SU-DHL-6 (cell line): ENCODE results near the gene ETS1.

Experiments used
- EZH2phosphoT487 ChIP-seq: fragments of 200-600 bp; sonication (generic), shearing (Covaris generic); conservative IDR thresholded peaks from 2 replicates; pipeline ENCODE4 v1.6.1; 2018; ENCODE audit warnings: mild to moderate bottlenecking, antibody characterized with exemption, low read length, moderate library complexity, mixed read lengths
- TF ChIP-seq, protein P1 (sequence below): fragments of 200-600 bp; sonication (generic); IDR thresholded peaks from one replicate; pipeline ENCODE4 v1.5.1; 2017; ENCODE audit warnings: antibody characterized with exemption, mild to moderate bottlenecking, low read length, moderate library complexity; ENCODE audit not compliant: insufficient read depth, poor library complexity, severe bottlenecking

DNA sequence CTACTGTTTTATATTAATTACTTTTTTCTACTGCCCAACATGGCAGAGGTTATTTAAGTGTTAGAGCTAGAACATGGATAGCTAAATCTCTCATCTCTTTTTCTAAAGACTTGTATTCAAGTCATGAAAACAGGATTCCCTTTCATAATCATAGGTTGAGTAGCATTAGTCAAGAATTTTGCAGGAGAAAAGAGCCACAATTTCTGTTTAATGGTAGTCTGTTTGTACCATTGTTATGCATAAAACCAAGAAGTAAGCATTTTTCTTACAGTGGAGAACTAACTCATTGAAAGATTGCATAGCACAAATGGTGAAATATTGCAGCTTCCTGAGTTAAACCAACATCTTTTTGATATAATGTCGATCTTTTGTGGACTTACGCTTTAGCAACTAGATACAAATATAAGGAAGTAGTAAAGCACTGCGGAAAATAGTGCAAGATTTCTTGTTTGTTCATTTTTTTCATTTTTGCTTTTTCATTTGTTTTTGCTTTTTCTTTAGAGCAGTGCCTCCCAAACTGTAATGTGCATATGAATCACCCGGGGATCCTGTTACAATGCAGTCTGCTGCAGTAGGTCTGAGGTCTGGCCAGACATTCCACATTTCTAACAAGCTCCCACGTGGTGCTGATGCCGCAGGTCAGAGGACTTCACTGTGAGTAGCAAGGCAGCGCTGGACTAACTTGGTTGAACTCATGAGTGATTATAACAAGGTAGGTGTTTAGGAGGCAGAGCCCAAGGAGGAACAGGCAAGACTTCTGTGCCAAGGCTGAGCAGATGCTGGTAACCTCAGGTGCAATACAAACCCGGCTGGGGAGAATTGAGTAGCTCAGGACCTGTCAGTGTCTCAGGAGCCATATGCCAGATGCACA, 4.6 kb downstream of the ETS1 start:
- TF ChIP-seq, protein P1, sequence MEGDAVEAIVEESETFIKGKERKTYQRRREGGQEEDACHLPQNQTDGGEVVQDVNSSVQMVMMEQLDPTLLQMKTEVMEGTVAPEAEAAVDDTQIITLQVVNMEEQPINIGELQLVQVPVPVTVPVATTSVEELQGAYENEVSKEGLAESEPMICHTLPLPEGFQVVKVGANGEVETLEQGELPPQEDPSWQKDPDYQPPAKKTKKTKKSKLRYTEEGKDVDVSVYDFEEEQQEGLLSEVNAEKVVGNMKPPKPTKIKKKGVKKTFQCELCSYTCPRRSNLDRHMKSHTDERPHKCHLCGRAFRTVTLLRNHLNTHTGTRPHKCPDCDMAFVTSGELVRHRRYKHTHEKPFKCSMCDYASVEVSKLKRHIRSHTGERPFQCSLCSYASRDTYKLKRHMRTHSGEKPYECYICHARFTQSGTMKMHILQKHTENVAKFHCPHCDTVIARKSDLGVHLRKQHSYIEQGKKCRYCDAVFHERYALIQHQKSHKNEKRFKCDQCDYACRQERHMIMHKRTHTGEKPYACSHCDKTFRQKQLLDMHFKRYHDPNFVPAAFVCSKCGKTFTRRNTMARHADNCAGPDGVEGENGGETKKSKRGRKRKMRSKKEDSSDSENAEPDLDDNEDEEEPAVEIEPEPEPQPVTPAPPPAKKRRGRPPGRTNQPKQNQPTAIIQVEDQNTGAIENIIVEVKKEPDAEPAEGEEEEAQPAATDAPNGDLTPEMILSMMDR = no peak
- TF ChIP-seq EZH2phosphoT487 = no peak
